HepG2 (cell line): ENCODE data around the gene CNOT10. TPM values are rescaled to one million over a fixed set of nuclear protein-coding genes. Genes with fewer than 3 reads are reported as not detected.

ENCODE experiments used
- BHLHE40 ChIP-seq: IDR thresholded peaks from 2 replicates; pipeline ENCODE4 v1.6.1; 2011; ENCODE audit warnings: low read length, improper control_type of control experiment
- BRCA1 ChIP-seq: sonication (generic); formaldehyde crosslinking; IDR thresholded peaks from 2 replicates; pipeline ENCODE4 v1.4.0; 2020; ENCODE audit warnings: missing genetic modification reagents
- ELF1 ChIP-seq: sonication (generic); formaldehyde crosslinking; IDR thresholded peaks from 2 replicates; pipeline ENCODE4 v1.4.0; 2020; ENCODE audit warnings: missing genetic modification reagents
- GABPA ChIP-seq, 2 experiments: IDR thresholded peaks; 2 replicates each; pipeline ENCODE4 v1.6.1; 2011 to 2016; ENCODE audit warnings: low read depth in 2 of 2, low read length in 1 of 2, missing biosample characterization in 1 of 2, missing genetic modification characterization in 1 of 2
- NBN ChIP-seq: fragments of 450-650 bp; conservative IDR thresholded peaks from 2 replicates; pipeline ENCODE4 v1.6.1; 2017
- NR3C1 ChIP-seq: sonication (generic); formaldehyde crosslinking; IDR thresholded peaks from 2 replicates; pipeline ENCODE4 v1.4.0; 2020; ENCODE audit warnings: missing genetic modification reagents
- RXRB ChIP-seq: IDR thresholded peaks from 2 replicates; pipeline ENCODE4 v1.6.1; 2016; ENCODE audit warnings: borderline replicate concordance, missing genetic modification reagents, missing compliant biosample characterization
- ZNF501 ChIP-seq: sonication (generic); formaldehyde crosslinking; IDR thresholded peaks from 2 replicates; pipeline ENCODE4 v1.5.1; 2020; ENCODE audit warnings: mild to moderate bottlenecking, moderate library complexity, missing genetic modification reagents
- ZNF674 ChIP-seq: sonication (generic); formaldehyde crosslinking; IDR thresholded peaks from 2 replicates; pipeline ENCODE4 v1.5.0; 2020; ENCODE audit warnings: low read depth, mild to moderate bottlenecking, missing genetic modification reagents
- polyA plus RNA-seq, 8 experiments: library from polyadenylated mRNA; depleted of rRNA in 3 of 8; stranded (reverse) in 7 of 8; unstranded in 1 of 8; fragments of >200 nt; fragmentation: Illumina TruSeq in 4 of 8; extraction: Trizol in 4 of 8; gene quantifications; 2 replicates each; pipeline versions ENCODE4 v1.2.1 to v1.2.3, GENCODE V29; 2011 to 2016; ENCODE audit warnings: low read depth in 4 of 8, missing spikeins in 1 of 8, mixed read lengths in 1 of 8; ENCODE audit not compliant: insufficient read depth in 1 of 8
- total RNA-seq, 5 experiments: library from RNA; depleted of rRNA; stranded (reverse); fragments of >200 nt; fragmentation: Illumina TruSeq; extraction: Trizol; gene quantifications; 2 replicates each; pipeline ENCODE4 v1.2.3, GENCODE V29; 2016; ENCODE audit warnings: low read depth in 1 of 5
- TF ChIP-seq, protein P1 (sequence below): sonication (generic); formaldehyde crosslinking; IDR thresholded peaks from 2 replicates; pipeline ENCODE4 v1.8.1; 2022; ENCODE audit warnings: low read depth, mild to moderate bottlenecking, missing genetic modification reagents
- TF ChIP-seq, protein P2 (sequence below): sonication (generic); formaldehyde crosslinking; IDR thresholded peaks from 2 replicates; pipeline ENCODE4 v1.8.1; 2022; ENCODE audit warnings: mild to moderate bottlenecking, missing genetic modification reagents
- TF ChIP-seq, protein P3 (sequence below): sonication (generic); formaldehyde crosslinking; IDR thresholded peaks from 2 replicates; pipeline ENCODE4 v1.4.0; 2020; ENCODE audit warnings: missing genetic modification reagents
- TF ChIP-seq, protein P4 (sequence below): sonication (generic); formaldehyde crosslinking; IDR thresholded peaks from 2 replicates; pipeline ENCODE4 v1.8.0; 2022; ENCODE audit warnings: missing genetic modification reagents, mild to moderate bottlenecking, borderline replicate concordance
- TF ChIP-seq, protein P5 (sequence below): sonication (generic); formaldehyde crosslinking; IDR thresholded peaks from 2 replicates; pipeline ENCODE4 v1.8.1; 2023; ENCODE audit warnings: missing genetic modification reagents, mild to moderate bottlenecking, borderline replicate concordance
- TF ChIP-seq, protein P6 (sequence below), 2 experiments: IDR thresholded peaks; 2 replicates each; pipeline ENCODE4 v1.6.1; 2011 to 2012; ENCODE audit warnings: low read length in 2 of 2, borderline replicate concordance in 1 of 2, low read depth in 1 of 2, mild to moderate bottlenecking in 1 of 2, moderate library complexity in 1 of 2

Gene CNOT10
- total and polyA plus RNA-seq, 2 of the 13 experiments (the other 11 are each of a cell fraction or from before 2014, with no cell fraction given): 21.2 to 34.1 TPM

DNA sequence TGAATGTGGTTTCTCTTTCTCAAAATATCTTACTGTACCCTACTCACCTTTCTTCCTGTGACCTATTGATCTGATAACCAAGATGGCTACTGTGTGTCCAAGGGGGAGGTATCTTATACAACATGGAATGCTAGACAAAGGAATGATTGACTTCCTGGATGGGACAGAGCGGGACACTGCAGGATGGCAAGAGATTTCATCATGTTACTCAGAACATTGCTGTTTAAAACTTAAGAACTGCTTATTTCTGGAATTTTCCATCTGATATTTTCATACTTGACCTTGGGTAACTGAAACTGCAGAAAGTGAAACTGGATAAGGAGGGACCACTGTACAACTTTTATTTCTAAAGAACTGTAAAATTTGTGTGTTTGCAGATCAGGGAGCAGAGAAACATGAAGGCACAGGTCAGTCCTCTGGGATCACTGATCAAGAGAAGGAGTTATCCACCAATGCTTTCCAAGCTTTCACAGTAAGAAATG lies 18.5 kb downstream of the CNOT10 start (continued):
- TF ChIP-seq, protein P1, sequence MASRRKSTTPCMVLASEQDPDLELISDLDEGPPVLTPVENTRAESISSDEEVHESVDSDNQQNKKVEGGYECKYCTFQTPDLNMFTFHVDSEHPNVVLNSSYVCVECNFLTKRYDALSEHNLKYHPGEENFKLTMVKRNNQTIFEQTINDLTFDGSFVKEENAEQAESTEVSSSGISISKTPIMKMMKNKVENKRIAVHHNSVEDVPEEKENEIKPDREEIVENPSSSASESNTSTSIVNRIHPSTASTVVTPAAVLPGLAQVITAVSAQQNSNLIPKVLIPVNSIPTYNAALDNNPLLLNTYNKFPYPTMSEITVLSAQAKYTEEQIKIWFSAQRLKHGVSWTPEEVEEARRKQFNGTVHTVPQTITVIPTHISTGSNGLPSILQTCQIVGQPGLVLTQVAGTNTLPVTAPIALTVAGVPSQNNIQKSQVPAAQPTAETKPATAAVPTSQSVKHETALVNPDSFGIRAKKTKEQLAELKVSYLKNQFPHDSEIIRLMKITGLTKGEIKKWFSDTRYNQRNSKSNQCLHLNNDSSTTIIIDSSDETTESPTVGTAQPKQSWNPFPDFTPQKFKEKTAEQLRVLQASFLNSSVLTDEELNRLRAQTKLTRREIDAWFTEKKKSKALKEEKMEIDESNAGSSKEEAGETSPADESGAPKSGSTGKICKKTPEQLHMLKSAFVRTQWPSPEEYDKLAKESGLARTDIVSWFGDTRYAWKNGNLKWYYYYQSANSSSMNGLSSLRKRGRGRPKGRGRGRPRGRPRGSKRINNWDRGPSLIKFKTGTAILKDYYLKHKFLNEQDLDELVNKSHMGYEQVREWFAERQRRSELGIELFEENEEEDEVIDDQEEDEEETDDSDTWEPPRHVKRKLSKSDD (CRISPR knock-in tag): 0 out of 2 replicates have a peak, but pooled peaks have one; percentile 46
- TF ChIP-seq, protein P2, sequence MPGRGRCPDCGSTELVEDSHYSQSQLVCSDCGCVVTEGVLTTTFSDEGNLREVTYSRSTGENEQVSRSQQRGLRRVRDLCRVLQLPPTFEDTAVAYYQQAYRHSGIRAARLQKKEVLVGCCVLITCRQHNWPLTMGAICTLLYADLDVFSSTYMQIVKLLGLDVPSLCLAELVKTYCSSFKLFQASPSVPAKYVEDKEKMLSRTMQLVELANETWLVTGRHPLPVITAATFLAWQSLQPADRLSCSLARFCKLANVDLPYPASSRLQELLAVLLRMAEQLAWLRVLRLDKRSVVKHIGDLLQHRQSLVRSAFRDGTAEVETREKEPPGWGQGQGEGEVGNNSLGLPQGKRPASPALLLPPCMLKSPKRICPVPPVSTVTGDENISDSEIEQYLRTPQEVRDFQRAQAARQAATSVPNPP (CRISPR knock-in tag): no peak
- TF ChIP-seq, protein P3, sequence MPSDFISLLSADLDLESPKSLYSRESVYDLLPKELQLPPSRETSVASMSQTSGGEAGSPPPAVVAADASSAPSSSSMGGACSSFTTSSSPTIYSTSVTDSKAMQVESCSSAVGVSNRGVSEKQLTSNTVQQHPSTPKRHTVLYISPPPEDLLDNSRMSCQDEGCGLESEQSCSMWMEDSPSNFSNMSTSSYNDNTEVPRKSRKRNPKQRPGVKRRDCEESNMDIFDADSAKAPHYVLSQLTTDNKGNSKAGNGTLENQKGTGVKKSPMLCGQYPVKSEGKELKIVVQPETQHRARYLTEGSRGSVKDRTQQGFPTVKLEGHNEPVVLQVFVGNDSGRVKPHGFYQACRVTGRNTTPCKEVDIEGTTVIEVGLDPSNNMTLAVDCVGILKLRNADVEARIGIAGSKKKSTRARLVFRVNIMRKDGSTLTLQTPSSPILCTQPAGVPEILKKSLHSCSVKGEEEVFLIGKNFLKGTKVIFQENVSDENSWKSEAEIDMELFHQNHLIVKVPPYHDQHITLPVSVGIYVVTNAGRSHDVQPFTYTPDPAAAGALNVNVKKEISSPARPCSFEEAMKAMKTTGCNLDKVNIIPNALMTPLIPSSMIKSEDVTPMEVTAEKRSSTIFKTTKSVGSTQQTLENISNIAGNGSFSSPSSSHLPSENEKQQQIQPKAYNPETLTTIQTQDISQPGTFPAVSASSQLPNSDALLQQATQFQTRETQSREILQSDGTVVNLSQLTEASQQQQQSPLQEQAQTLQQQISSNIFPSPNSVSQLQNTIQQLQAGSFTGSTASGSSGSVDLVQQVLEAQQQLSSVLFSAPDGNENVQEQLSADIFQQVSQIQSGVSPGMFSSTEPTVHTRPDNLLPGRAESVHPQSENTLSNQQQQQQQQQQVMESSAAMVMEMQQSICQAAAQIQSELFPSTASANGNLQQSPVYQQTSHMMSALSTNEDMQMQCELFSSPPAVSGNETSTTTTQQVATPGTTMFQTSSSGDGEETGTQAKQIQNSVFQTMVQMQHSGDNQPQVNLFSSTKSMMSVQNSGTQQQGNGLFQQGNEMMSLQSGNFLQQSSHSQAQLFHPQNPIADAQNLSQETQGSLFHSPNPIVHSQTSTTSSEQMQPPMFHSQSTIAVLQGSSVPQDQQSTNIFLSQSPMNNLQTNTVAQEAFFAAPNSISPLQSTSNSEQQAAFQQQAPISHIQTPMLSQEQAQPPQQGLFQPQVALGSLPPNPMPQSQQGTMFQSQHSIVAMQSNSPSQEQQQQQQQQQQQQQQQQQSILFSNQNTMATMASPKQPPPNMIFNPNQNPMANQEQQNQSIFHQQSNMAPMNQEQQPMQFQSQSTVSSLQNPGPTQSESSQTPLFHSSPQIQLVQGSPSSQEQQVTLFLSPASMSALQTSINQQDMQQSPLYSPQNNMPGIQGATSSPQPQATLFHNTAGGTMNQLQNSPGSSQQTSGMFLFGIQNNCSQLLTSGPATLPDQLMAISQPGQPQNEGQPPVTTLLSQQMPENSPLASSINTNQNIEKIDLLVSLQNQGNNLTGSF (CRISPR knock-in tag): no peak
- TF ChIP-seq NR3C1 (CRISPR knock-in tag) (no peak), GABPA (IDR thresholded peaks at IDR 0.05; ENCODE audit: low read depth, low read length) (no peak), GABPA (CRISPR knock-in tag; IDR thresholded peaks at IDR 0.05; ENCODE audit: low read depth) (peak; percentile 25; the same call in 1 of the 2 replicates), ZNF674 (CRISPR knock-in tag) (no peak), ELF1 (peak; percentile 75), BRCA1 (CRISPR knock-in tag) (no peak), RXRB (CRISPR knock-in tag) (peak; percentile 67; the same call in 1 of the 2 replicates), BHLHE40 (no peak), NBN (no peak), ZNF501 (CRISPR knock-in tag) (no peak)
- TF ChIP-seq, protein P4, sequence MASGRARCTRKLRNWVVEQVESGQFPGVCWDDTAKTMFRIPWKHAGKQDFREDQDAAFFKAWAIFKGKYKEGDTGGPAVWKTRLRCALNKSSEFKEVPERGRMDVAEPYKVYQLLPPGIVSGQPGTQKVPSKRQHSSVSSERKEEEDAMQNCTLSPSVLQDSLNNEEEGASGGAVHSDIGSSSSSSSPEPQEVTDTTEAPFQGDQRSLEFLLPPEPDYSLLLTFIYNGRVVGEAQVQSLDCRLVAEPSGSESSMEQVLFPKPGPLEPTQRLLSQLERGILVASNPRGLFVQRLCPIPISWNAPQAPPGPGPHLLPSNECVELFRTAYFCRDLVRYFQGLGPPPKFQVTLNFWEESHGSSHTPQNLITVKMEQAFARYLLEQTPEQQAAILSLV: no peak
- TF ChIP-seq, protein P5, sequence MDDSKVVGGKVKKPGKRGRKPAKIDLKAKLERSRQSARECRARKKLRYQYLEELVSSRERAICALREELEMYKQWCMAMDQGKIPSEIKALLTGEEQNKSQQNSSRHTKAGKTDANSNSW (CRISPR knock-in tag): no peak
- TF ChIP-seq, protein P6, sequence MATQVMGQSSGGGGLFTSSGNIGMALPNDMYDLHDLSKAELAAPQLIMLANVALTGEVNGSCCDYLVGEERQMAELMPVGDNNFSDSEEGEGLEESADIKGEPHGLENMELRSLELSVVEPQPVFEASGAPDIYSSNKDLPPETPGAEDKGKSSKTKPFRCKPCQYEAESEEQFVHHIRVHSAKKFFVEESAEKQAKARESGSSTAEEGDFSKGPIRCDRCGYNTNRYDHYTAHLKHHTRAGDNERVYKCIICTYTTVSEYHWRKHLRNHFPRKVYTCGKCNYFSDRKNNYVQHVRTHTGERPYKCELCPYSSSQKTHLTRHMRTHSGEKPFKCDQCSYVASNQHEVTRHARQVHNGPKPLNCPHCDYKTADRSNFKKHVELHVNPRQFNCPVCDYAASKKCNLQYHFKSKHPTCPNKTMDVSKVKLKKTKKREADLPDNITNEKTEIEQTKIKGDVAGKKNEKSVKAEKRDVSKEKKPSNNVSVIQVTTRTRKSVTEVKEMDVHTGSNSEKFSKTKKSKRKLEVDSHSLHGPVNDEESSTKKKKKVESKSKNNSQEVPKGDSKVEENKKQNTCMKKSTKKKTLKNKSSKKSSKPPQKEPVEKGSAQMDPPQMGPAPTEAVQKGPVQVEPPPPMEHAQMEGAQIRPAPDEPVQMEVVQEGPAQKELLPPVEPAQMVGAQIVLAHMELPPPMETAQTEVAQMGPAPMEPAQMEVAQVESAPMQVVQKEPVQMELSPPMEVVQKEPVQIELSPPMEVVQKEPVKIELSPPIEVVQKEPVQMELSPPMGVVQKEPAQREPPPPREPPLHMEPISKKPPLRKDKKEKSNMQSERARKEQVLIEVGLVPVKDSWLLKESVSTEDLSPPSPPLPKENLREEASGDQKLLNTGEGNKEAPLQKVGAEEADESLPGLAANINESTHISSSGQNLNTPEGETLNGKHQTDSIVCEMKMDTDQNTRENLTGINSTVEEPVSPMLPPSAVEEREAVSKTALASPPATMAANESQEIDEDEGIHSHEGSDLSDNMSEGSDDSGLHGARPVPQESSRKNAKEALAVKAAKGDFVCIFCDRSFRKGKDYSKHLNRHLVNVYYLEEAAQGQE (IDR thresholded peaks at IDR 0.05; ENCODE audit: borderline replicate concordance in 1 of 2, low read depth in 1 of 2, low read length in 2 of 2): no peak
